NCI-H2227 treated with DMSO at 0.1 percent for 48 hours (cell line): ENCODE measurements around the gene ERMAP.

Experiments
- DNase-seq: peaks from one replicate; lab custom pipeline; 2025; lab: John Stamatoyannopoulos, UW

Gene ERMAP, protein sequence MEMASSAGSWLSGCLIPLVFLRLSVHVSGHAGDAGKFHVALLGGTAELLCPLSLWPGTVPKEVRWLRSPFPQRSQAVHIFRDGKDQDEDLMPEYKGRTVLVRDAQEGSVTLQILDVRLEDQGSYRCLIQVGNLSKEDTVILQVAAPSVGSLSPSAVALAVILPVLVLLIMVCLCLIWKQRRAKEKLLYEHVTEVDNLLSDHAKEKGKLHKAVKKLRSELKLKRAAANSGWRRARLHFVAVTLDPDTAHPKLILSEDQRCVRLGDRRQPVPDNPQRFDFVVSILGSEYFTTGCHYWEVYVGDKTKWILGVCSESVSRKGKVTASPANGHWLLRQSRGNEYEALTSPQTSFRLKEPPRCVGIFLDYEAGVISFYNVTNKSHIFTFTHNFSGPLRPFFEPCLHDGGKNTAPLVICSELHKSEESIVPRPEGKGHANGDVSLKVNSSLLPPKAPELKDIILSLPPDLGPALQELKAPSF

DNA sequence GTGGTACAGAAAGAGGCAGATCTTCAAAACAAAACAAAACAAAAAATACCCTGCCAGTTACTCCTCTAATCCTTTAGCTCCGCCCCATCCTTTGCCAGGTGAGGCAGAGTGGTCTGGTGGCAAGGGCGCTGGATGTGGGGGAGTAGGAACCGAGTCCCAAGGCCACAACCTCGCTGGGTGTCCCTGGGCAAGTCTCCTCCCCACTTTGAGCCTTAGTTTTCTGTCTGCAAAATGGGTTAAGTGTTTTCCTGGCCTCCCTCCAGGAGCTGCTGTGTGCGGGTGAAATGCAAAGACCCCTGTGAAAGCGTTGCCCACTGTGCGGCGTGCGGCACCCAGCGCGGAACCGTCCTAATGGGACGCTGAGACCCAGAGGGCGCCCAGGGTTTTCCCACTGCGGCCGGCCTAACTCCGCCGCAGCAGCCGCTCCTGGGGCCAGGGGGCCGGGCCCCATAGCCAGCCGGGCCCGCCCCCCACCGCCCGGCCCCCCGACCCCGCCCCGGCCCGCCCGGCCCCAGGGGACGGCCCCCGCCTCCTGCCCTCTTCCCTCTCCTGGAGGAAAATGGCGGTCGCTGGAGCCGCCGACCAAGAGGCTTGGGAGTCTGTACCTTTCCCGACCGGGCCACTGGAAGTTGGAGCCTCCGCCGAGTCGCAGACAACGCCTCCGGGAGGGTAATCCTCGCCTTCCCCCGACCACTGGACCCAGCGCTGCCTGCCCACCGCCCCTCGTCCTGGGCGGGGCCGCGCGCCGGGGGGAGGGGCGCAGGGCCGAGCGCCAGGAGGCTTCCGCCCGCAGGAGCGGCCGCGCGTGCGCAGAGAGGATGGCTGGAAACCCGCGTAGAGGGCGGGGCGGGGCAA is at the start of gene ERMAP, which contains the start of gene SVBP:
Gene ERMAP, plus strand, starts transcription at position 538 of the 855 bp plus-strand sequence. CDS start 13,327 bp downstream, outside the sequence.
Gene SVBP, minus strand, starts transcription at position 813 of the 855 bp plus-strand sequence. CDS start 853 bp downstream, outside the sequence.
- DNase-seq = peak; percentile 93

DNA sequence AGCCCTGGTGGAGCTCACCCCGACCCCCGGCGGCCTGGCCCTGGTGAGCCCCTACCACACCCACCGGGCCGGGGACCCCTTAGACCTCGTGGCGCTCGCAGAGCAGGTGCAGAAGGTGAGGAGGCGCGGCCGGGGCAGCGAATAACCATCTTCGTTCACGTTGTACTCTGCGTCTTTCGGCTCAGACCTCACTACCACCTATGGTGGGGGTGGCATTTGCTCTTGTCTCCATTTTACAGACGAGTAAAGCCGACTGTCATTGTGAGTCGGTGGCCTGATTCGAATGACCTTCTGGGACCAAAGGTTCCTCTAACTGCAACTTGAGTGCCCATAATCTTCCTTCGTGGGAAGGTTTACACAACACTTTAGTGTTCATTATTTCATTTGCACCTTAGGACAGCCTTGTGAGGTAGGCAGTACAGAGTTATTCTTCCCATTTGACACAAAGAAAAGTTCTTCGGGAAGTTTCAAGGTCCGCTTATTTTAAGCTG is 49.4 kb upstream of the ERMAP start:
- DNase-seq = no peak

DNA sequence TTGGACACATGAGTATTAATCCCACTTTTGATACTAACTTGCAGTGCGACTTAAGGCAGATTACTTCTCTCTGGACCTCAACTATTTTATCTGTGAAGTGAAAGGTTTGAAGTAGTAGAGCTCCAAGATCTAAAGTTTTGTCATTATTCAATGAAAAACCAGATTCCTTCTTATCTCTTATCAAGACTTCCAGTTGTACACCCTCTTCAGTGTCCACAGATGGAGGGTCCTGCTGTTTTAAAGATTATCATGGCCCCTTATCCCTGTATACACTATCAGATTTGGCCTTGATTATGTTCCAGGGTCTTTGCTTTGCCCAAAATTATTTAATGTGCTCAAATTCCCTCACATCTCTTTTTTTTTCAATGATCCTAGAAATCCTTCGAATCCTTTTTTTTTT is 48.8 kb upstream of the ERMAP start:
- no peak for DNase-seq

DNA sequence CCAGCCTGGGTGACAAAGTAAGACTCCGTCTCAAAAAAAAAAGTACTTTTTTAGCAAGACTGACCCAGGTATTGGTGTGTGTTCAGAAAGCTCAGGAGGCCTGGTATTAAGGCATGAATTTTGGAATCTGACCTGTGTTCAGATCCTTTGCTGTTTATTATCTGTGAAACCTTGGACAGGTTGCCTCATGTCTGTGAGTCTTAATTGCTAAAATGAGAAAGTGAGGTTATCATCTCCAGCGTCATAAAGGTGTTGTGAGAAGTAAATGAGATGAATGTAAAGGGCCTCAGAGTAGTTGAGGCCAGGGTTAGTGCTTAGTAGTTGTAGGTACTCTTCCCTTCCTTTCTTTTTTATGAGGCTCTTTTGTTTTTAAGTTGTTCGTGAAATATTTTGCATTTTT is 47.1 kb upstream of the ERMAP start:
- no peak for DNase-seq

DNA sequence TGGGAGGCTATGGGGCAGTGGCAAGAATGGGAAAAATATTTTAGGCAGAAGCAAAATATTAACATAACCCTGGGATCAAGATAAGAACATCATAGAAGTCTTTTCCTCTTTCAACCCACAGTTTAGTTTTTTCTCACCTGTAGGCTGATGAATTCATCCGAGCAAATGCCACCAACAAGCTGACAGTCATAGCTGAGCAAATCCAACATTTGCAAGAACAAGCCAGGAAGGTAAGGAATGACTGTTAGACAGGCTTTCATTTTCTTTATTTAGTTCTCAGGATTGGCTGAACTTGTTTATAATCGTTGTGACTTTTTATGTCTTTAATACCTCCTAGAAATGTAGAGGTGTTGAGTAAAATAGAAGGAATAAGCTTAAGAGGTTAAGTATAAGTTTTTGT is 43.5 kb upstream of the ERMAP start:
- DNase-seq = no peak

DNA sequence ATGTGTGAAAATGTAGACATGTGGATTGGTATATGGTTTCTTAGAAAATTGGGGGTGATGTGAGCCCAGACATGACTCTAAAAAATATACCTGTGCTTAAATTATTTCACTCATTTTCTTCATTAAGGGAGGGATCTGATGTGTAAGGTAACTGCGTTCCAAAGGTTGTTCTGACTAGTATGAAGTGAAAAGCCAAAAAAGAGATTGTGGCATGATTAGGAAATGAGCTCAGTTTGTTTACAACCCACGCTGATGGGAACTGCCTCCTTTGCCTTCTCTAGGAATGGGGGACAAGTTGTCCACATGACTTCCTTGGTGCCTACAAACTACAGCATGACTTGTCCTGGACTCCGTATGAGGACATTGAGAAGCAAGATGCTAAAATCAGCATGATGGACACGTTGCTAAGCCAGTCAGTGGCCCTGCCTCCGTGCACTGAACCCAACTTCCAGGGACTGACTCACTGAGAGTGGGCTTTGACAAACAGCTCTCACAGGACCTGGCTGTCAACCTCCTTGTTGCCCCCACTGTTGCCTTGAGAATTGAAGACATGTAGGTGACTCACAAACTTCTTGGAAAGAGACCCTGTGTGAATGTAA is 41.9 kb upstream of the ERMAP start:
- DNase-seq = no peak

DNA sequence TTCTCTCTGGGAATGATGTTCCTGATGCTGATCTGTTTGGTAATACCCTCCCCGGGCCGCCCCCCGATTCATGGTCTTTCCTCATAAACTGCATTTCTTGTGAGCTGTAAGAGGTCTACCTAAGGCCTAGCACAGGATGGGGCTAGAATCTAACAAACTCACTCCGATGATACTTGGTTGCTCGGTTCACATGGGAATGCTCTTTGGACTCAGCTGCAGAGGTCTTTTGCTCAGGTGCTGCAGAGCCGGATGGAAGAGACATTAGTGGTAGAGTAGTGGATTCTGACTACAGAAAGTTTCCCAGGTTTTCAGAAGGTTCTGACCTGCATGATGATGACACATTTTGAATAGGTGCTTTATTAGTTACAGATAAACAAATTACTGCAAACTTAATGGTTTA is 40.4 kb upstream of the ERMAP start:
- DNase-seq = no peak

DNA sequence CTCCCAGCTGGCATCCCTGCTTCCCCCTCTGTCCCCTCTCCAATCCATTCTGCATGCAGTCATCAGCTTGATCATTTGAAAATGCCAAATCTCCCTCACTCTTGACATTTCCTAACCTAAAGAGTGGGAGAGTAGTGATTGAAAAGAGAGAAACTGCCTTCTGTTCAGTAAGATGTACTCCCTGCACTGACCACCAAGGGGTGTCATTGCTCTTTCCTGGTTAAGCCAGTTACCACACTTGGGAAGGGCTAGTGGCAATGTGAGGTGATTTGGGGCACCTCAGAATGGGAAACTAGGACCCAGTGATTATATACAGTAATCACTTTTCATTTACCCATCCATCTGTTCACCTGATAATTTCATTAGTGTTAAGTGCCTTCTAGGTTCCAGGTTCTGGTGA is 39.1 kb upstream of the ERMAP start:
- DNase-seq = peak; percentile 8

DNA sequence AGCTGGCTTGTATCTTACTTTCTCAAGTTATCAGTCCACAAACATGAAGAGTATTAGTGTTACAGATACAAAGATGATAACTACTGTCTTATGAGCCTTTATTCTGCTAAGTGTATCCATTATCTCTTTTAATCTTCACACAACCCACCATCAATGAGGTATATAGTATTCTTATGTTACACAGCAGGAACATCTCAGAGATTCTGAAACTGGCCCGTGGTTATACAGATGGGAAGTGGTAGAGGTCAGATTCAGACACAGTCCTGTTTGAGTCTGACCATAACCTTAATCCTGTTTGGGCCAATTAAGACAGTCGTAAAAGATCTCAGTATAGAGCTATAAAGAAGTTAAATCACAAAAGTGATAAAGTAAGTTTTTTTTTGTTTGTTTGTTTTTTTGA is 37.2 kb upstream of the ERMAP start:
- DNase-seq = no peak

DNA sequence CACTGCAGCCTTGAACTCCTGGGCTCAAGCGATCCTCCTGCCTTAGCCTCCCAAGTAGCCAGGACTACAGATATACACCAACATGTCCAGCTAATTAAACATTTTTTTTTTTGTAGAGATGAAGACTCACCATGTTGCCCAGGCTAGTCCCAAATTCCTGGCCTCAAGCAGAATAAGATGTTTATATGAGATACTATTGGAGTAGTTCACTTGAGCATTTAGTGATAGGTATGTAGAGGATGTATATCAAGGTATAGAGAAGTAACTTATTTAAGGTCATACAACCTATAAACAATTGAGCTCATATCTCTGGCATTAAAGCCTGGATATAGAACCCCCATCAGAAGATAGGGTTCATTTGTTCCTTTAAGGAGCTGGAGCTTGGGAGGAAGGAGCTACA is 36.7 kb upstream of the ERMAP start:
- DNase-seq = no peak

DNA sequence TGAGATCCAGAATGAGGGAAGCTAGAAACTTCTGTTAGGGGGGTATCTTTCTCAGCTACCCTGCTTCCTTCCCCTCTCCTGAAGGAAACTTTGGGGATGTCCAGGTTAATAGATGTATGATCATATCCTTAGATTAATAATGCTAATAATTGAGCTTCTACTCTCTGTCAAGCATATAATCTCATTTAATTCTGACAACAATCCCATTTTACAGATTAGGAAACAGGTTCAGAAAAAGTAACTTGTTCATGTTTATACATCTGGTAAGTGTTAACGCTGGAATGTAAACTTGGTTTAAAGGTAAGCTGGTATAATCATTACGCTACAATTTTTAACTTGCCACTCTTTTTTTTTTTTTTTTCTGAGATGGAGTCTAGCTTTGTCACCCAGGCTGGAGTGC is 33.8 kb upstream of the ERMAP start:
- DNase-seq = no peak

DNA sequence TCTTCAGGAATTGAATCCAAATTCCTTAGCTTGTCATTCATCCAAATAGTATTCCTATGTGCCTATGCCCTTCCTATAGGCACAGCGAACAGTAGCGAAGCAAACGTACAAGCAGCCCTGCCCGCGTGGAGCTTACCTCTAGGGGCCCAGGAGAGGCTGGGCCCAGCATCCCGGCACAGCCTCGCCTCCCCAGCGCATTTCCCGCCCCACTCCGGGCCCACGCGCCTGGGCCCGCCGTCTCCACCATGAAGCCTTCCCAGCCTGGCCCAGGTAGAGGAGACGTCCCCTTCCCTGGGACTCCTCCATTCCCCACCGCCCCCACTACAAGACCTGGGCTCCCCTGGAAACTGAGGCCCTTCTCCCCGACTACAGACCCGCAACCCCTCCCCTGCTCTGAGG is 32.4 kb upstream of the ERMAP start:
- DNase-seq = no peak

DNA sequence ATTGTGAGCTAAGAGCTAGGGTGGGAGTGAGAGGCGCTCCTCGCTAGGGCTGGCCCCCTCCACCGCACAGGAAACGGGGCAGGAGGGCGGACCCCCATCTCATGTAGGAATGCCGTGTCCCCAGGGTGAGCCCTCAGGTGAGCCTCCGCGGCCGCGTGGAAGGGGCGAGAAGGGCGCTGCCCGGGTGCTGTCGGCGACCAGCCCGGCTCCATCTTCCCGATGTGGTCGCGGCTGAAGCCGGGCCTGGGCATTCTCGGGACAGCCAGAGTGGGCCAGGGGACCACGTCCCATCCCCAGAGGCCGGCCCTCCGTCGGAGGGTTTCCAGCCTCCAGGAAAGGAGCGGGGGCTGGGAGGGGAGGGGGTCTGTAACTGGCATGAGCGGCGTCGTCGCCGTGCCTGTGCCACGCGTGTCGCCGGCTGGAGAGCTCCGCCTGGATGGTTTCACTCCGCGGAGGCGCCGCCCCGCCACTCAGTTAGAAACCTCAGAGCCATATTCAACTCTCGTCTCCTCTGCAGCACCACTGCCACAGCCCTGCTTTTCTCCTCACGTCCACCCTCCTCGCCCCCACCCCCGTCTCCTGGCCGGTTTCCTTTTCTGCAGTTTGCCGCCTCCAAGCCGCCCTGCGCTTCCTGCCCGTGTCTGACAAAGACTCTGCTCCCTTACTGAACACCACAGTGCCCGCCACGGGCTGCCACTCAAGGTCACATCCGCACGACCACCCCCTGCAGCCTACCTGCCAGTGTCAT is 31.8 kb upstream of the ERMAP start, which contains the start of gene TMEM269:
Gene TMEM269, plus strand, starts transcription at position 46 of the 748 bp plus-strand sequence. CDS start 4,903 bp downstream, outside the sequence.
- no peak for DNase-seq

DNA sequence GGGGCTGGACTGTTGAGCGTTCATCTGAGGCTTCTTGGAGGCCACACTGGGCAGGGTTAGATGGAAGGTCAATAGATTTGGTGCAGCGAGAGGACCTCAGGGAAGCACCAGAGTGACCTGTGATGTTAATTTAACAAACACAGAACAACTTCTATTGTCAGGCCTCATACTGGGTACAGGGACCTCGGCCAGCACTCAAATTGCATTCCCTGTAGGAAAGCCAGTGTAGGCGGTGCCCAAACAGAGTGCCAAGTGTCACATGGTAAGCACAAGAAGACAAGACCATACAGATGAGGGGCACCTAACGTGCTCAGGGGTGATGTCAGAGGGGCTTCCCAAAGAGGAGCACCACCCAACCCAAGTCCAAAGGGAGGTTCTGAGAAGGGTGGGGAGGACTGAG is 30.8 kb upstream of the ERMAP start:
- DNase-seq = no peak

DNA sequence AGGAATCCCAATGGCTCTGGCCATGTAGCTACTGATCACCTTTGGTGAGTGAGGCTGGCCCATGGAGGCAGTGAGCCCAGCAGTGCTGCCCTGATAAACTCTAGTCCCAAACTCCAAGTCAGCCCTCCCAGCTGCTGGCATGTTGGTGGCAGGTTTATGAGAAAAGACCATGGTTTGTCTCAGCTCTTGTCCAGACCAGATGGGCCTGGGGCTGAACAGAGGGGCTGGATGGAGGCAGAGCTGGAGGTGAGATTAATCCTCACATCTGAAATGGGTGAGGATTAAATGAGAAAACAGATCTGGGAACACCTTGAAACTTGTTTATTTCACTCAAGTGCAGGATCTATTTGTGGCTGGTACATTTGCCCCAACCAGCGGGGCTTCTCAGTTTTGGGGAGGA is 28.9 kb upstream of the ERMAP start:
- no peak for DNase-seq

DNA sequence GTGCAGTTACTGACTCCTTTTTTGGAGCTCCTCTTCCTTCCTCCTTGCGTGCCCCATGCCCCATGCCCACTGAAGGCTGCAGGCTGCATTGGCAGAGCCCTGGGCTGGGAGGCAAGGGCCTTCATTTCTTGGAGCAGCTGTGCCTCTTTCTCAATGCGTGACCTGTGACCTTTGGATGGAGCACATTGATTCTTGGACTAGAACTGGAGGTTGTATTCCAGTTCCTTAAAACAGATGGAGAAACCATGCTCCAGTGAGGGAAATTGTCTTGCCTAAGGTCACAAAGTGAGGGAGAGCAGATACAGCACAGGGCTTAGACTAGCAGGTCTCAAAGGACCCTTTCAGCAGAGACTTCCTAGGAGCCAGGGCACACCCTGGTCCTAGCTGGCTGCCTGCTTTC is 23.1 kb upstream of the ERMAP start:
- no peak for DNase-seq

DNA sequence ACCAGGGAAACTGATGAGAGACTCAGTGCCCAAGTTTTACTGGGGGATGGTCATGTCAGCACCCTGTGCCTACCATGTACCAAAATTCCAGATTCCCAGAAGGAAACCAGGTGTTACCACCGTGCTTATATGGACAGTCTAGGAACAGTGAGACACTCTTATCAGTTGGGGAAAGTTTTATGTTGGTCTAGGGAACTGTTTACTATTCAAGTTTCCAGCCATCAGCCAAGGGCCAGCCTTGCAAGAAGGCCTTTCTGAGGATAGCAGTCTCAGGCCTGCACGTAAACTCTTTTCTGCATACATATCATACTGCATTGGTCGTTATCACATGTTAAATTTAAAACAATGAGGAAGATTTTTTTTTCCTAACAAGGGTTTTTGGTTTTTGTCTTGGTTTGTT is 19.5 kb upstream of the ERMAP start:
- no peak for DNase-seq

DNA sequence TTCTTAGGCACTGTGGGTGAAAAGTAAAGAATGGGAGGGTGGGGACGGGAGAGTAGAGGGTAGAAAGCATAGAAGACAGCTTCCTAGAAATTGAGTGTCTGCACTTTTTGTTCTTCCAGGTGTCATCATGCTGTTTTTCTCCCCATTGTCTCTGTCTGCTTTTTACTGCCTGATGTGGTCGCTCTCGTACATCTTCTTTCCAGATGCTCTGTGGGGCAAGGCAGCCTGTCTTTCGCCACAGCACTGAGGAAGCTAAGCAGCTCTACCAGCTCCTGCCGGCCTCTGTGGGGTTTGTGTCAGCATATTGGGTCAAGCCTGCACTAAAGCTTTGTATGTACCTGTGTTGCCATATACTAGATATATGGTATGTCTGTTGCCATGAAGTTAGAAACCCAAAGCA is 18.9 kb upstream of the ERMAP start:
- DNase-seq = no peak

DNA sequence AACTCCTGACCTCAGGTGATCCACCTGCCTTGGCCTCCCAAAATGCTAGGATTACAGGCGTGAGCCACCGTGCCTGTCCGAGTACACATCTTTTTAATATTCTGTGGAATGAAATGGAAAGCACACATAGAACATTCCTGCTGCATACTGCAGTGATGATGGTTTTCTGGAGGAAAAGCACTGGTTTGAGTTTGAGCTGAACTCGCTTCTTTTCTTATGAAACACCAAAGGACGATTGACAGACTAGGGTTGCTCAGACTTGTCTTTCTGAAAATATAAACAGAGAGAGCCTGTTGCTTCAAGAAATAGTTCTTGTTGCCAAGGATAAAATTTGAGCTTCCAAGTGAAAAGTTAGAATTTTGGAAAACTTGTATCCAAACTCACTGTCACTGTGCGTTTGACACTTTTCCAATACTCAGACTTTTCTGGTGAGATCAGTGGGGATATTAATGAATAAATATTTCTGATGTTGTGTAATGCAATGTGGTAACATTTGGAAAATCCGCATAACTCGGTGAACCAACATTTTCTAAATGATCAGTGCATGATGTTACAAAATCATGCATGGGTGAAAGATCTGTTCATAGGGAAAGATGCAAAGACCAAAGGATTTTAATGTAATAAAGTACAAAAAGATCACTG is 15.0 kb upstream of the ERMAP start:
- no peak for DNase-seq

DNA sequence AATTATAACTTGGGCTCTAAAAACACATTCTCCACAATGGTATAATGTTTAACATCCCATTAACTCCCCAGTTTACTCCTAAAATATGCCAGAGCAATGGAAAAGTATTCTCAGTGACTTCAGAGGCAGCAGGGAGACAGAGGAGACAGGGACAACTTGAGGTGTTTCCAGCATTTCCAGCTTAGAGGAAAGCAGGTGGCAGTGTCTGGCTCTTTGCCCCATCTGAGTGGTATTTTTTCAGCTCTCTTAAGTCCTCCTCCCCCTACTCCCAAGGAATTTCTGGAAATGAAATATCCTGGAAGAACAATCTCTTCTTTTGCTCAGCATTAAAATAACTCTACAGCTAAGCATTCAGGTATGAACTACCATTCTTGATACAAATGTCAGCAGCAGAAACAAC is 10.8 kb upstream of the ERMAP start:
- DNase-seq = no peak

DNA sequence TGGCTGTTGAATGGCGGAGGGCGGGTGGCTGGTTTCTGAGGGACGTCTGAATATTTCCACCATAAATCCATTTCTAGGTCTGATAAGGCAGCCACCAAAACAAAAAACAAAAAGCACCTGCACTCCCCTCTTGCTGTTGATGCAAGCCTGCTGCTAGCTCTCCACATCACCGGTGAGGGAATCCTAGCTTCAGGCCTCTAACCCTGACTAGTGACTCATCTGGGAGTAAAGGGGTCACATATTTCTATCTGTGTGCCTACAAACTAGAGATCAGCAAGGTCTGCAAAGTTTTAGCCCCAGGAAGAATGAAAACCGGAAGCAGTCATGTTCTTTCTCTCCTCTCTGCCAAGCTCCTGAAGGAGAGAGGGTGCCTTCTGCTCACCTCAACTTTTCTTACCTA is 10.3 kb upstream of the ERMAP start:
- DNase-seq = no peak
